Right forelimb (tissue), 1 donor: ENCODE results near the gene PLA2G15.

Experiments
- DNase-seq: peaks from one replicate; pipeline ENCODE4 v3.0.0-alpha.2; 2018

Gene PLA2G15

GRCh38 chr16:68299571-68300453 is 54.6 kb downstream of the PLA2G15 start:
- DNase-seq: no peak

GRCh38 chr16:68300734-68301459 is 55.7 kb downstream of the PLA2G15 start:
- DNase-seq: no peak

GRCh38 chr16:68306633-68307032 is 61.5 kb downstream of the PLA2G15 start:
- no peak for DNase-seq

GRCh38 chr16:68309799-68310198 is 64.6 kb downstream of the PLA2G15 start:
- DNase-seq: no peak

- no peak for DNase-seq
Measured at GRCh38 chr16:68310437-68310773, 65.2 kb downstream of the PLA2G15 start.
